NCI-H1105 treated with DMSO at 0.1 percent for 48 hours (cell line): ENCODE measurements around the gene KIAA0232.
"Not testable (repeated sequence)": the region's sequence is repeated elsewhere in the genome, so short reads cannot be mapped to it uniquely, and the experiment has no call there.

Experiments used
- DNase-seq: peaks from one replicate; lab custom pipeline; 2025; lab: John Stamatoyannopoulos, UW

Gene KIAA0232

GRCh38 chr4:6754481-6755087 lies 27.9 kb upstream of the KIAA0232 start:
- DNase-seq = no peak

GRCh38 chr4:6755088-6755753 lies 27.3 kb upstream of the KIAA0232 start:
- DNase-seq = no peak

GRCh38 chr4:6756345-6756744 lies 26.2 kb upstream of the KIAA0232 start:
- not testable (repeated sequence) for DNase-seq

- DNase-seq = no peak
Measured at GRCh38 chr4:6758728-6759127, 23.8 kb upstream of the KIAA0232 start.

- DNase-seq = no peak
Measured at GRCh38 chr4:6760865-6761264, 21.7 kb upstream of the KIAA0232 start.

- no peak for DNase-seq
Measured at GRCh38 chr4:6761649-6762615, 20.6 kb upstream of the KIAA0232 start.

- no peak for DNase-seq
Measured at GRCh38 chr4:6763330-6763851, 19.1 kb upstream of the KIAA0232 start.

- DNase-seq = no peak
Measured at GRCh38 chr4:6764976-6765620, 17.4 kb upstream of the KIAA0232 start.

GRCh38 chr4:6765703-6766102 lies 16.8 kb upstream of the KIAA0232 start:
- DNase-seq = no peak

- DNase-seq = no peak
Measured at GRCh38 chr4:6767386-6767747, 15.2 kb upstream of the KIAA0232 start.

- DNase-seq = no peak
Measured at GRCh38 chr4:6767748-6768538, 14.6 kb upstream of the KIAA0232 start.

GRCh38 chr4:6768539-6768905 lies 14.0 kb upstream of the KIAA0232 start:
- no peak for DNase-seq

GRCh38 chr4:6769233-6769988 lies 13.1 kb upstream of the KIAA0232 start:
- DNase-seq = no peak

GRCh38 chr4:6769989-6770420 lies 12.5 kb upstream of the KIAA0232 start:
- no peak for DNase-seq

GRCh38 chr4:6770581-6771228 lies 11.8 kb upstream of the KIAA0232 start:
- DNase-seq = no peak

- no peak for DNase-seq
Measured at GRCh38 chr4:6771229-6771671, 11.3 kb upstream of the KIAA0232 start.

GRCh38 chr4:6772223-6772928 lies 10.2 kb upstream of the KIAA0232 start:
- no peak for DNase-seq

- no peak for DNase-seq
Measured at GRCh38 chr4:6773106-6773505, 9.4 kb upstream of the KIAA0232 start.
